ENCODE results near the gene FAM124B. TPM values are rescaled to one million over a fixed set of nuclear protein-coding genes. Genes with fewer than 3 reads are reported as not detected.

The FAM124B gene
- total and polyA plus RNA-seq, 2 donors (not counting 1 experiment from before 2014, with no cell fraction given) = 0.13 to 0.34 TPM

GRCh38 chr2:224428787-224429440 is 27.0 kb upstream of the FAM124B start:
- Histone ChIP-seq H3K79me2 (ENCODE audit: control insufficient read depth, insufficient read depth, low read length) (no peaks in the 10 kb centered on the region), H3K4me1 (ENCODE audit: control insufficient read depth in 2 of 2, insufficient read depth in 2 of 2, low read length in 2 of 2) (no peaks in the 10 kb centered on the region), H3K27ac (ENCODE audit: low read length in 2 of 2) (no peak overlapping the region), H4K20me1 (ENCODE audit: control insufficient read depth, insufficient read depth, low read length, poor library complexity, severe bottlenecking) (no peaks in the 10 kb centered on the region), H2AFZ (ENCODE audit: insufficient read depth, low read depth, low read length, poor library complexity, severe bottlenecking) (no peak overlapping the region), H3K9ac (ENCODE audit: low read length) (no peak overlapping the region), H3K36me3 (replicated peaks in 1 of 2; ENCODE audit: control extremely low read depth in 1 of 2, control insufficient read depth in 1 of 2, extremely low read depth in 1 of 2, insufficient read depth in 2 of 2, low read length in 1 of 2) (no peaks in the 10 kb centered on the region), H3K27me3 (replicated peaks in 1 of 4; ENCODE audit: control extremely low read depth in 1 of 4, control insufficient read depth in 3 of 4, insufficient read depth in 4 of 4, low read length in 3 of 4) (no peaks in the 10 kb centered on the region), H3K9me3 (ENCODE audit: control extremely low read depth in 1 of 3, control insufficient read depth in 2 of 3, insufficient read depth in 1 of 3, low read length in 2 of 3) (peaks cover 0 to 12% (median 0%) of the 10 kb centered on the region in 3 donors), H3K4me2 (replicated peaks; ENCODE audit: low read depth, low read length, poor library complexity, severe bottlenecking) (no peak overlapping the region), H3K4me3 (ENCODE audit: control extremely low read depth in 1 of 5, extremely low read depth in 1 of 5, insufficient read depth in 1 of 5, low read depth in 2 of 5, low read length in 4 of 5) (no peak overlapping the region)
- whole genome bisulfite sequencing (ENCODE audit: insufficient coverage) = 45% methylated on average over 2 of the region's 3 CpGs
- intact Hi-C loops (cut with micrococcal nuclease) = no loop called here
- Mint-ChIP-seq H3K27ac (no peak overlapping the region), H3K9me3 (ENCODE audit: insufficient read depth) (no peaks in the 10 kb centered on the region), H3K4me3 (no peak overlapping the region), H3K4me1 (peaks cover 4% of the 10 kb centered on the region), H3K27me3 (peaks cover 9% of the 10 kb centered on the region)
- POLR2A ChIA-PET = no interaction called here
- TF ChIP-seq CTCF (IDR thresholded peaks at IDR 0.05) (no peak), EZH2 (IDR thresholded peaks at IDR 0.05; ENCODE audit: borderline replicate concordance, insufficient read depth, low read depth, low read length, poor library complexity, severe bottlenecking) (no peak)
- ATAC-seq (ENCODE audit: low read depth) (no peak), DNase-seq (no peak)
- CTCF ChIA-PET = no interaction called here

GRCh38 chr2:224427471-224427870 is 25.6 kb upstream of the FAM124B start:
- intact Hi-C loops (cut with micrococcal nuclease) = no loop called here
- no peaks in the 10 kb centered on the region for H3K36me3 ChIP-seq (replicated peaks in 1 of 2; ENCODE audit: control extremely low read depth in 1 of 2, control insufficient read depth in 1 of 2, extremely low read depth in 1 of 2, insufficient read depth in 2 of 2, low read length in 1 of 2)
- WGBS (ENCODE audit: insufficient coverage) = 95% methylated on average over 3 of the region's 4 CpGs
- ATAC-seq (ENCODE audit: low read depth) (no peak), DNase-seq (no peak)
- Mint-ChIP-seq H3K4me3 (no peak overlapping the region), H3K27ac (no peak overlapping the region), H3K27me3 (peaks cover 6% of the 10 kb centered on the region), H3K9me3 (ENCODE audit: insufficient read depth) (no peaks in the 10 kb centered on the region), H3K4me1 (peaks cover 4% of the 10 kb centered on the region)
- no peak overlapping the region for H3K4me3 ChIP-seq (ENCODE audit: control extremely low read depth in 1 of 5, extremely low read depth in 1 of 5, insufficient read depth in 1 of 5, low read depth in 2 of 5, low read length in 4 of 5)
- peaks cover 0 to 12% (median 0%) of the 10 kb centered on the region in 3 donors for H3K9me3 ChIP-seq (ENCODE audit: control extremely low read depth in 1 of 3, control insufficient read depth in 2 of 3, insufficient read depth in 1 of 3, low read length in 2 of 3)
- POLR2A ChIA-PET = no interaction called here
- no peak for TF ChIP-seq CTCF (IDR thresholded peaks at IDR 0.05)
- TF ChIP-seq EZH2 (IDR thresholded peaks at IDR 0.05; ENCODE audit: borderline replicate concordance, insufficient read depth, low read depth, low read length, poor library complexity, severe bottlenecking) = no peak
- H3K4me1 ChIP-seq (ENCODE audit: control insufficient read depth in 2 of 2, insufficient read depth in 2 of 2, low read length in 2 of 2) = no peaks in the 10 kb centered on the region
- no peaks in the 10 kb centered on the region for H3K27me3 ChIP-seq (replicated peaks in 1 of 4; ENCODE audit: control extremely low read depth in 1 of 4, control insufficient read depth in 3 of 4, insufficient read depth in 4 of 4, low read length in 3 of 4)
- CTCF ChIA-PET = no interaction called here
- no peak overlapping the region for H3K9ac ChIP-seq (ENCODE audit: low read length)
- H3K79me2 ChIP-seq (ENCODE audit: control insufficient read depth, insufficient read depth, low read length) = no peaks in the 10 kb centered on the region
- H4K20me1 ChIP-seq (ENCODE audit: control insufficient read depth, insufficient read depth, low read length, poor library complexity, severe bottlenecking) = no peaks in the 10 kb centered on the region
- no peak overlapping the region for H3K4me2 ChIP-seq (replicated peaks; ENCODE audit: low read depth, low read length, poor library complexity, severe bottlenecking)
- no peak overlapping the region for H2AFZ ChIP-seq (ENCODE audit: insufficient read depth, low read depth, low read length, poor library complexity, severe bottlenecking)
- no peak overlapping the region for H3K27ac ChIP-seq (ENCODE audit: low read length in 2 of 2)

All from B cell (primary cell).